HL-60 (cell line): ENCODE data around the gene SLC25A44.

ENCODE experiments used
- DNase-seq, 2 experiments: peaks; one replicate each; pipeline ENCODE4 v3.0.0-alpha.2; 2010 to 2020; ENCODE audit warnings: low read depth in 1 of 2, low spot score in 1 of 2
- H3K27ac ChIP-seq: fragments of 250-450 bp; sonication (Bioruptor Pico); replicated peaks from 2 replicates; pipeline ENCODE4 v1.5.1; 2020; ENCODE audit warnings: mild to moderate bottlenecking, moderate library complexity
- H3K27me3 ChIP-seq: fragments of 250-450 bp; sonication (Bioruptor Pico); 2 replicates; pipeline ENCODE4 v1.5.1; 2021; ENCODE audit warnings: mild to moderate bottlenecking, moderate library complexity; ENCODE audit not compliant: insufficient read depth, poor library complexity, severe bottlenecking
- H3K4me3 ChIP-seq: replicated peaks from 2 replicates; pipeline ENCODE4 v1.5.1; 2011; ENCODE audit warnings: mild to moderate bottlenecking, control low read depth, low read length; ENCODE audit not compliant: insufficient read depth
- GABPA ChIP-seq: IDR thresholded peaks from 2 replicates; pipeline ENCODE4 v1.6.1; 2012; ENCODE audit warnings: low read depth
- POLR2AphosphoS5 ChIP-seq: IDR thresholded peaks from 2 replicates; pipeline ENCODE4 v1.6.1; 2012; ENCODE audit warnings: low read depth
- SPI1 ChIP-seq: IDR thresholded peaks from 2 replicates; pipeline ENCODE4 v1.6.1; 2012; ENCODE audit warnings: low read depth, mild to moderate bottlenecking, borderline replicate concordance
- TF ChIP-seq, protein P1 (sequence below): IDR thresholded peaks from 2 replicates; pipeline ENCODE4 v1.6.1; 2012; ENCODE audit warnings: low read depth; ENCODE audit not compliant: insufficient replicate concordance
- TF ChIP-seq, protein P2 (sequence below): IDR thresholded peaks from one replicate; pipeline ENCODE4 v1.5.1; 2011; ENCODE audit warnings: low read length, control low read depth, inconsistent platforms; ENCODE audit not compliant: insufficient read depth

Gene SLC25A44

DNA sequence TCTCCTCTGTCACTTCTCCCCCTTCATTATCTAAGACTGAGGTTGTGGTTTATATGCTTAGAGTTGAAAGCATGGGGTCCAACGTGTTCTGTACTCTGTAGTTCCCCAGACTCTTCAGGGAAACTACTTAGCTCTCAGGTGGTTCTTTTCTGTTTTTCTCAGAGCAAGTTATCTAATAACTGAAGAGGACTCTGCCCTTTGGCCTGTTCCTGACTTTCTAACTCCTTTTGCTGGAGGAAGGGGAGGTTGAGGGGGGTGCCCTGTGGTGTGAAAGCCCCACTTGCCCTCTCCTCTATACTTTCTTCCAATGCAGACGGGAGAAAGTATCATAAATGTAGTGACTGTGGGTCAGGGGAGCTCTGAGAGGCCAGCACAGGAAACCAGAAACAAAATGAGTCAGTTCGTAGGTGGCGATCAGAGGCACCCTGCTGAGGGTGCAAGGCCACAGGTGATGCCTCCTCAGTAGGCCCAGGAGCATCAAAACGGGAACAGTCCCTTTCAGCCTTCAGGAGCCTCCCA lies 5.0 kb downstream of the SLC25A44 start:
- H3K27me3 ChIP-seq: no peaks in the 10 kb centered on the region
- TF ChIP-seq, protein P1, sequence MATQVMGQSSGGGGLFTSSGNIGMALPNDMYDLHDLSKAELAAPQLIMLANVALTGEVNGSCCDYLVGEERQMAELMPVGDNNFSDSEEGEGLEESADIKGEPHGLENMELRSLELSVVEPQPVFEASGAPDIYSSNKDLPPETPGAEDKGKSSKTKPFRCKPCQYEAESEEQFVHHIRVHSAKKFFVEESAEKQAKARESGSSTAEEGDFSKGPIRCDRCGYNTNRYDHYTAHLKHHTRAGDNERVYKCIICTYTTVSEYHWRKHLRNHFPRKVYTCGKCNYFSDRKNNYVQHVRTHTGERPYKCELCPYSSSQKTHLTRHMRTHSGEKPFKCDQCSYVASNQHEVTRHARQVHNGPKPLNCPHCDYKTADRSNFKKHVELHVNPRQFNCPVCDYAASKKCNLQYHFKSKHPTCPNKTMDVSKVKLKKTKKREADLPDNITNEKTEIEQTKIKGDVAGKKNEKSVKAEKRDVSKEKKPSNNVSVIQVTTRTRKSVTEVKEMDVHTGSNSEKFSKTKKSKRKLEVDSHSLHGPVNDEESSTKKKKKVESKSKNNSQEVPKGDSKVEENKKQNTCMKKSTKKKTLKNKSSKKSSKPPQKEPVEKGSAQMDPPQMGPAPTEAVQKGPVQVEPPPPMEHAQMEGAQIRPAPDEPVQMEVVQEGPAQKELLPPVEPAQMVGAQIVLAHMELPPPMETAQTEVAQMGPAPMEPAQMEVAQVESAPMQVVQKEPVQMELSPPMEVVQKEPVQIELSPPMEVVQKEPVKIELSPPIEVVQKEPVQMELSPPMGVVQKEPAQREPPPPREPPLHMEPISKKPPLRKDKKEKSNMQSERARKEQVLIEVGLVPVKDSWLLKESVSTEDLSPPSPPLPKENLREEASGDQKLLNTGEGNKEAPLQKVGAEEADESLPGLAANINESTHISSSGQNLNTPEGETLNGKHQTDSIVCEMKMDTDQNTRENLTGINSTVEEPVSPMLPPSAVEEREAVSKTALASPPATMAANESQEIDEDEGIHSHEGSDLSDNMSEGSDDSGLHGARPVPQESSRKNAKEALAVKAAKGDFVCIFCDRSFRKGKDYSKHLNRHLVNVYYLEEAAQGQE: no peak
- TF ChIP-seq SPI1: no peak
- H3K4me3 ChIP-seq: no peak overlapping the region
- H3K27ac ChIP-seq: no peak overlapping the region
- DNase-seq: no peak

DNA sequence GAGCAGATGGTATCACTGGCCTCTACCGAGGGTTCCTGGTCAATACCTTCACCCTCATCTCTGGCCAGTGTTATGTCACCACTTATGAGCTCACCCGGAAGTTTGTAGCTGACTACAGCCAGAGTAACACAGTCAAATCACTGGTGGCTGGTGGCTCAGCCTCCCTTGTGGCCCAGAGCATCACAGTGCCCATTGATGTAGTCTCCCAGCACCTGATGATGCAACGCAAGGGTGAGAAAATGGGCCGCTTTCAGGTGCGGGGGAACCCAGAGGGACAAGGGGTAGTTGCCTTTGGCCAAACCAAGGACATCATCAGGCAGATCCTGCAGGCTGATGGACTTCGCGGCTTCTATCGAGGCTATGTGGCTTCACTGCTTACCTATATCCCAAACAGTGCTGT lies 6.1 kb downstream of the SLC25A44 start:
- TF ChIP-seq, protein P2, sequence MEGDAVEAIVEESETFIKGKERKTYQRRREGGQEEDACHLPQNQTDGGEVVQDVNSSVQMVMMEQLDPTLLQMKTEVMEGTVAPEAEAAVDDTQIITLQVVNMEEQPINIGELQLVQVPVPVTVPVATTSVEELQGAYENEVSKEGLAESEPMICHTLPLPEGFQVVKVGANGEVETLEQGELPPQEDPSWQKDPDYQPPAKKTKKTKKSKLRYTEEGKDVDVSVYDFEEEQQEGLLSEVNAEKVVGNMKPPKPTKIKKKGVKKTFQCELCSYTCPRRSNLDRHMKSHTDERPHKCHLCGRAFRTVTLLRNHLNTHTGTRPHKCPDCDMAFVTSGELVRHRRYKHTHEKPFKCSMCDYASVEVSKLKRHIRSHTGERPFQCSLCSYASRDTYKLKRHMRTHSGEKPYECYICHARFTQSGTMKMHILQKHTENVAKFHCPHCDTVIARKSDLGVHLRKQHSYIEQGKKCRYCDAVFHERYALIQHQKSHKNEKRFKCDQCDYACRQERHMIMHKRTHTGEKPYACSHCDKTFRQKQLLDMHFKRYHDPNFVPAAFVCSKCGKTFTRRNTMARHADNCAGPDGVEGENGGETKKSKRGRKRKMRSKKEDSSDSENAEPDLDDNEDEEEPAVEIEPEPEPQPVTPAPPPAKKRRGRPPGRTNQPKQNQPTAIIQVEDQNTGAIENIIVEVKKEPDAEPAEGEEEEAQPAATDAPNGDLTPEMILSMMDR: no peak
- TF ChIP-seq SPI1: no peak
- TF ChIP-seq, protein P1: no peak
- no peak for TF ChIP-seq GABPA
- no peak for TF ChIP-seq POLR2AphosphoS5

DNA sequence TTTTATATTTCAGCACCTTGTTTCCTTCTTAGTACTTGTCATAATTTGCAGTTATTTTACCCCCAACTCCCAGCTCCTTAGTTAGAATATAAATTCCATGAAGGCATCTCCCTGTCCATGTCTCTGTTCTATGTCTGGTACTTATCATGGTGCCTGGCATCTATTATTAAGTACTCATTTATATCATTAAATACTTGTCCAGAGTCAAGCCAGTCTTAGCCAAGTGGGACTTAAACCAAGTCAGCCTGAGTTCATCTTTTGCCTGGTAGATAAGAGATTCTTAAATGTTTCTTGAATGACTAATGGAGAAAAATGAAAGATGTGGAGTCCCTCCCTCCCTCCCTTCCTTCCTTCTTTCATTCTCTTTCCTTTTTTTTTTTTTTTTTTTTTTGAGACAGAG lies 9.4 kb downstream of the SLC25A44 start:
- no peak for DNase-seq
- TF ChIP-seq GABPA: no peak
- TF ChIP-seq, protein P1: no peak
- TF ChIP-seq SPI1: no peak
- TF ChIP-seq POLR2AphosphoS5: no peak
- TF ChIP-seq, protein P2: no peak
- Histone ChIP-seq H3K4me3 (no peak overlapping the region), H3K27me3 (no peaks in the 10 kb centered on the region), H3K27ac (no peak overlapping the region)

More for the DNA sequence above, 6.1 kb downstream of the SLC25A44 start:
- Histone ChIP-seq H3K27me3 (no peaks in the 10 kb centered on the region), H3K27ac (no peak overlapping the region), H3K4me3 (no peak overlapping the region)
- no peak for DNase-seq
